Measurements from ENCODE around the gene NCKAP5.

- TF ChIP-seq YY1 (IDR thresholded peaks at IDR 0.05; ENCODE audit: low read depth), result no peak
- no peak for TF ChIP-seq ZBTB7A (IDR thresholded peaks at IDR 0.05; ENCODE audit: low read depth)
- no peak for TF ChIP-seq EP300 (IDR thresholded peaks at IDR 0.05; ENCODE audit: borderline replicate concordance)
- no peak for TF ChIP-seq RAD21 (IDR thresholded peaks at IDR 0.05; ENCODE audit: low read depth)
- no peak for TF ChIP-seq CEBPB (IDR thresholded peaks at IDR 0.05)
- TF ChIP-seq TAF1 (IDR thresholded peaks at IDR 0.05; ENCODE audit: low read depth), result no peak
- TF ChIP-seq TCF12 (IDR thresholded peaks at IDR 0.05; ENCODE audit: low read depth), result no peak
- TF ChIP-seq USF1 (IDR thresholded peaks at IDR 0.05), result no peak
- no peak for TF ChIP-seq CREB1 (IDR thresholded peaks at IDR 0.05; ENCODE audit: low read depth)
- no peak for TF ChIP-seq EGR1 (IDR thresholded peaks at IDR 0.05)
Observed at GRCh38 chr2:132697556-132698205, 870.6 kb downstream of the NCKAP5 start.
